ENCODE data around the gene B3GNT9. TPM values are rescaled to one million over a fixed set of nuclear protein-coding genes. Genes with fewer than 3 reads are reported as not detected.

The B3GNT9 gene
- total and polyA plus RNA-seq, 4 experiments from 2014 or later = 10.0 to 11.8 (median 10.2) TPM

DNA sequence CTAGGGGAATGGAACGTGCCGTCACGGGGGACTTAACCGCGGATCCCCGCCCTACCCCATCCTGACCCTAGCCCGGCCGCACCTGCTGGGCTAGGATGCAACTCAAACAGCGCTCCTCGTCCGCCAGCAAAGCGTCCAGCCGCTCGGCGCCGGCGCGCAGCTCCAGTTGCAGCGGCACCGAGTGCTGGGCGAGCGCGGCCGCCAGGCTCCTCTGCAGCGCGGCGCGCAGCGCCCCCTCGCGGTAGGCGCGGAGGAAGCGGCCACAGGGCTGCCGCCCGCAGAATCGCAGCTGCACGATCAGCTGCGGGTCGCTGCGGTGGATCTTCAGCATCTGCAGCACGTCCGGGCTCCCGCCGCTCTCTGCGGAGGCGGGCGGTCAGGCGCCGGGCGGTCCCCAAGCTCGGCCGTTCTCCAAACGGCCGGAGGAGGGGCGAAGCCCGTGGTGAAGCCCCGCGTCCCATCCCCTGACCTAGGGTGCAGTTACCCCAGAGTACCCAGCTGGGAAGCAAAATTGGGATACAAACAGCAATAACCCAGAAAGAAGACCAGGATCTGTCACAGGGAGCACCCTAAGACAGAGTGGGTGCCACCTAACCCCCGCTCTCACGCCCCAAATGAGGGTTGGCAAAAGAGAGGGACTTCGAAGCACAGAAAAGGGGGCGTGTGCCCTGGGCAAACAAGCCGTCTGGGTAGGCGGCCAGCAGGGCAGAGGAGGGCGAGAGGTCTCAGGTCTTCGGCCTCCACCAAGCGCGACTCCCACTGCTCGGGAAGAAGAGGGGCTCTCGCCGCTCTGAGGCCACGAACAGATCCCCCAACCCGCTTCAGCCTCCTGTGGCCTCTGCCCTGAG is 4.7 kb upstream of the B3GNT9 start:
- peak overlapping the region in 6 of 7 donors; percentile 69 to 100 (median 98) for H3K27ac Mint-ChIP-seq
- H3K27ac ChIP-seq (ENCODE audit: low read depth, low read length) = peak overlapping the region; percentile 97
- H3K9me3 Mint-ChIP-seq = no peaks in the 10 kb centered on the region
- H3K4me3 ChIP-seq (ENCODE audit: low read length in 2 of 2) = peak overlapping the region in 1 of 2 donors; percentile 40
- peaks cover 4 to 12% of the 10 kb centered on the region in 2 donors for H3K36me3 Mint-ChIP-seq
- H3K4me3 Mint-ChIP-seq = peak overlapping the region; percentile 61 to 96 (median 81)
- H3K4me1 ChIP-seq (ENCODE audit: insufficient read depth, low read length) = peaks cover 63% of the 10 kb centered on the region
- no peaks in the 10 kb centered on the region for H3K9me3 ChIP-seq (ENCODE audit: control insufficient read depth in 1 of 2, low read length in 2 of 2)
- no peaks in the 10 kb centered on the region for H3K36me3 ChIP-seq (ENCODE audit: insufficient read depth, low read length)
- ChIA-PET POLR2A (ENCODE audit: partially characterized antibody) (interaction anchor here (0.6 to 7.2 kb wide), 35 partner anchors 7 to 325 kb away, joined by 3 to 174 read pairs (median 4); partner anchors contain the start of genes ATP6V0D1, CBFB, CIAO2B and E2F4), CTCF (ENCODE audit: partially characterized antibody) (interaction anchor here (0.7 to 13.4 kb wide), 41 partner anchors 8 to 326 kb away, joined by 3 to 187 read pairs (median 4); partner anchors contain the start of genes ATP6V0D1, HSF4, MATCAP1 and PHAF1)
- H3K27me3 Mint-ChIP-seq = no peaks in the 10 kb centered on the region
- peak; percentile 67 to 83 (median 79) for DNase-seq
- no peaks in the 10 kb centered on the region for H3K27me3 ChIP-seq (ENCODE audit: insufficient read depth, low read length)
- intact Hi-C loops (cut with micrococcal nuclease) = loop anchor here (1.0 kb wide), 3 partner anchors 30 to 178 kb away; no protein-coding TSS in a partner anchor
- H3K4me1 Mint-ChIP-seq = peaks cover 47 to 83% (median 59%) of the 10 kb centered on the region in 4 donors

DNA sequence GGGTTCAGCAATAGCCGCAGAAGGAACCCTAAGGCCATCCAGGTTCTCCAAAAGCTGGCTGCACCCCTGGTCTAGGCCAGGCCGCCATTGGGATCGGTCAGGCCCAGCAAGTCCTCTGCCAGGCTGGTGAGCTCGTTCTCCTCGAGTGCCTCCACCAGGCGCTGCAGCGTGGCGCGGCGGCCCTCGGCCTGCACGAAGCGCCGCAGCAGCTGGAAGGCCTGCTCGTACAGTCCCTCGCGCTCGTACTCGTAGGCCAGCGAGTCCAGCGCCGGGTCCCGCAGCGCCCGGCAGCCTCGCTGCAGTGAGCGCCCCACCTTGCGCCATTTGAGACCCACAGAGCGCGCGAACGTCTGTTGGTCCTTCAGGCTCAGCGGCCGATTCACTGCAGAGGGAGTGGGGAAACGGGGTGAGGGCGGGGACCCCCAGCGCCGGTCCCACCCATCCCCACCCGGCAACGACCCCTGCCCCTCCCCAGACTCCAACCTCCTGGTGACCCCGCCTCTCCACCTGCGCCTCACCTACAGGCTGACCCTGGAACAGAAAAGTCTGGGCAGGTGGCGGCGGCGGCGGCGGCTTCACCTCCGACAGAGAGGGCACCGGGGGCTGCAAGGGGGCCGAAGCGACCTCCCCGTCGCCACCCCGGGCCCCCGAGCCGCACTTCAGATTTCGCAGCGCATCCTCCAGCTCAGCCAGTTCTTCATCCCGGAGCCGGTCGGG is 3.9 kb upstream of the B3GNT9 start:
- H3K27me3 ChIP-seq (ENCODE audit: insufficient read depth, low read length) = no peaks in the 10 kb centered on the region
- Mint-ChIP-seq H3K27me3 (no peaks in the 10 kb centered on the region), H3K36me3 (peaks cover 4 to 8% of the 10 kb centered on the region in 2 donors), H3K4me3 (peak overlapping the region; percentile 61 to 86 (median 78)), H3K4me1 (peaks cover 47 to 76% (median 57%) of the 10 kb centered on the region in 4 donors), H3K9me3 (no peaks in the 10 kb centered on the region), H3K27ac (peak overlapping the region in 3 of 7 donors; percentile 69 to 94 (median 90))
- no peak overlapping the region for H3K27ac ChIP-seq (ENCODE audit: low read depth, low read length)
- peaks cover 63% of the 10 kb centered on the region for H3K4me1 ChIP-seq (ENCODE audit: insufficient read depth, low read length)
- CTCF ChIA-PET (ENCODE audit: partially characterized antibody) = interaction anchor here (0.7 to 13.4 kb wide), 42 partner anchors 9 to 326 kb away, joined by 3 to 187 read pairs (median 4); partner anchors contain the start of genes ATP6V0D1, HSF4, MATCAP1 and PHAF1
- POLR2A ChIA-PET (ENCODE audit: partially characterized antibody) = interaction anchor here (0.7 to 7.2 kb wide), 35 partner anchors 8 to 326 kb away, joined by 3 to 174 read pairs (median 4); partner anchors contain the start of genes ATP6V0D1, CBFB, CIAO2B and E2F4
- intact Hi-C loops (cut with micrococcal nuclease) = loop anchor here (1.0 kb wide), 3 partner anchors 31 to 177 kb away; no protein-coding TSS in a partner anchor
- no peak for DNase-seq
- H3K4me3 ChIP-seq (ENCODE audit: low read length in 2 of 2) = peak overlapping the region in 1 of 2 donors; percentile 40
- H3K36me3 ChIP-seq (ENCODE audit: insufficient read depth, low read length) = no peaks in the 10 kb centered on the region
- H3K9me3 ChIP-seq (ENCODE audit: control insufficient read depth in 1 of 2, low read length in 2 of 2) = no peaks in the 10 kb centered on the region

DNA sequence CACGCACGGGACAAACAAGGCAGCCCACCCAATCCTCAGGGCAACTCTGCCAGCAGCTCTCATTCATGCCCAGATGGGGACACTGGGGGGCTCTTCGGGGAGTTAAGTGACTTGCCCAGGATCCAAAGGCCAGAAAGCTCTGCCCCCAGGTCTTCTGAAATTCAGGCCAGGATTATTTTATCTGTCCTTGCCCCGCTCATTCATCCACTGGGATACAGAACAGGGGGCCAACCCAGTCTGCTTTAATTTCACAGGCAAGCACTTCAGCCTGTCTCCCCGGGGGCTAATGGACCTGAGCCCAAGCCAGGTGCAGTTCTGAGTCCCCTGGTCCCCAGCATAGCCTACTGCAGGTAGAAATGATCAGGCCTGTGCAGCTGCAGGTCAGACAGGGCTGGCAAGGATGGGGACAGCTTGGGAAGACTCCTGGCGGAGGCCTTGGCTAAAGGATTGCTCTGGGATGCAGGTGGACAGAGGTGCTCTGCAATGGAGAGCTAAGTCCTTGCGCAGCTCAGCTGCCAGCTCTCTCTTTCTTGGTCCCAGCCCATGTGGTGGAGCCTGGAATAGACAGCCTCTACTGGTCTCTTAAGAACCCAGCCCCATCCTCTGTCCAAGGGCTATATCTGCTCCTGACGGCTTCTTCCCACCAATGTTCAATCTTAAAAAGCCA is 766 bp upstream of the B3GNT9 start:
- Mint-ChIP-seq H3K4me1 (peaks cover 28 to 60% (median 40%) of the 10 kb centered on the region in 4 donors), H3K27ac (peak overlapping the region; percentile 64 to 85 (median 81)), H3K4me3 (peak overlapping the region; percentile 78 to 86 (median 84)), H3K36me3 (peaks cover 10% of the 10 kb centered on the region in 2 donors), H3K9me3 (peaks cover 0 to 5% (median 0%) of the 10 kb centered on the region in 8 donors), H3K27me3 (no peaks in the 10 kb centered on the region)
- DNase-seq = no peak
- ChIA-PET CTCF (ENCODE audit: partially characterized antibody) (interaction anchor here (1.0 to 13.4 kb wide), 11 partner anchors 8 to 199 kb away, joined by 3 to 187 read pairs (median 4); partner anchors contain the start of genes EXOC3L1, FBXL8, HSF4 and PHAF1), POLR2A (ENCODE audit: partially characterized antibody) (interaction anchor here (0.8 to 7.2 kb wide), 19 partner anchors 10 to 175 kb away, joined by 3 to 174 read pairs (median 4); partner anchors contain the start of genes CBFB, FBXL8, HSF4 and NOL3)
- Histone ChIP-seq H3K4me3 (ENCODE audit: low read length in 2 of 2) (no peak overlapping the region), H3K9me3 (ENCODE audit: control insufficient read depth in 1 of 2, low read length in 2 of 2) (no peaks in the 10 kb centered on the region), H3K27me3 (ENCODE audit: insufficient read depth, low read length) (no peaks in the 10 kb centered on the region), H3K4me1 (ENCODE audit: insufficient read depth, low read length) (peaks cover 39% of the 10 kb centered on the region), H3K36me3 (ENCODE audit: insufficient read depth, low read length) (no peaks in the 10 kb centered on the region), H3K27ac (ENCODE audit: low read depth, low read length) (no peak overlapping the region)
- intact Hi-C loops (cut with micrococcal nuclease) = loop anchor here (2.0 kb wide), 1 partner anchor 43 kb away; the partner anchor contains the start of gene PHAF1

DNA sequence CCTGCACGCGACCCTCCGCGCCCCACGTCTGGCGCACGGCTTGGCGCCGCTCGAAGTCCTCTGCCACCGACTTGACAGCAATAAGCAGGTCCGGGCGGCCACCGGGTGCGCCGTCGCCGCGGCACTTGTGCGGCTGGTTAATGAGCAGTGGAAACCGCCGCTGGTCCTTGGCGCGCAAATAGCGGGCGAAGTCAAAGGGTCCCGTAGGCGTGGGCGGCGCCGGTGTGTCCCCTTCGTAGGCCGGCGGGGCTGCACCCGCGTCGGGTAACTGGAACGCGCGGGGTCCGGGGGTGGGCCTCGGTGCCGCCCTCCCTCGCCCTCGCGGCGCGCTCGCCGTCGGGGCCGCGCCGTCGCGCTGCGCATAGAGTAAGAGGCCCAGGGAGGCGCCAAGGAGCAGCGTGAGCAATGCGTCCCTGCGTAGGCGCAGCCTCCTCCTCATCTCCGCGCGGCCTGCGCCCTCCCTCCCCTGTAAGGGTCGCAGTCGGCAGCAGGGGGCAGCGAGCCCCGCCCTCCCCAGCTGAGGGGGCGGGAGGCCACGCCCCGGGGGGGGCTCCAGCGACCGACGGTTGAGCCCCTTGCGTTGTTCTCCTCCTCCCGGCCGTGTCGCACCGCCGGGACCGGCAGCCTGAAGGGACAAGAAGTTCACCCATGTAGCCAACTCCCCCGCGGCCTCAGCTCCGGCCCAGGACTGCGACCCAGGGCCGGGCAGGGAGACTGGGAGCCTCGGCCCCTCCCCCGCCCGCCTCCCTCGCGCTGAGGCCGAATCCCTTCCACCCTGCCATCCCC is 558 bp downstream of the B3GNT9 start:
- peaks cover 27% of the 10 kb centered on the region for H3K4me1 ChIP-seq (ENCODE audit: insufficient read depth, low read length)
- Mint-ChIP-seq H3K36me3 (peaks cover 11 to 17% of the 10 kb centered on the region in 2 donors), H3K4me1 (peaks cover 21 to 48% (median 29%) of the 10 kb centered on the region in 4 donors), H3K4me3 (peak overlapping the region in 7 of 8 donors; percentile 43 to 86 (median 83)), H3K27ac (peak overlapping the region in 1 of 7 donors; percentile 82), H3K9me3 (peaks cover 0 to 5% (median 0%) of the 10 kb centered on the region in 8 donors), H3K27me3 (no peaks in the 10 kb centered on the region)
- peak in 4 of 5 donors; percentile 49 to 54 (median 52) for DNase-seq
- peak overlapping the region; percentile 29 to 69 for H3K4me3 ChIP-seq (ENCODE audit: low read length in 2 of 2)
- no peaks in the 10 kb centered on the region for H3K9me3 ChIP-seq (ENCODE audit: control insufficient read depth in 1 of 2, low read length in 2 of 2)
- H3K27me3 ChIP-seq (ENCODE audit: insufficient read depth, low read length) = no peaks in the 10 kb centered on the region
- ChIA-PET CTCF (ENCODE audit: partially characterized antibody) (interaction anchor here (1.0 to 13.4 kb wide), 8 partner anchors 10 to 173 kb away, joined by 3 to 187 read pairs (median 6); partner anchors contain the start of genes FBXL8 and TRADD), POLR2A (ENCODE audit: partially characterized antibody) (interaction anchor here (0.7 to 7.2 kb wide), 17 partner anchors 13 to 174 kb away, joined by 3 to 174 read pairs (median 4); partner anchors contain the start of genes CBFB, FBXL8, HSF4 and NOL3)
- peak overlapping the region; percentile 52 for H3K27ac ChIP-seq (ENCODE audit: low read depth, low read length)
- intact Hi-C loops (cut with micrococcal nuclease) = loop anchor here (1.0 to 2.0 kb wide), 2 partner anchors 9 to 41 kb away; partner anchors contain the start of genes FBXL8, PHAF1 and TRADD
- H3K36me3 ChIP-seq (ENCODE audit: insufficient read depth, low read length) = peaks cover 4% of the 10 kb centered on the region

DNA sequence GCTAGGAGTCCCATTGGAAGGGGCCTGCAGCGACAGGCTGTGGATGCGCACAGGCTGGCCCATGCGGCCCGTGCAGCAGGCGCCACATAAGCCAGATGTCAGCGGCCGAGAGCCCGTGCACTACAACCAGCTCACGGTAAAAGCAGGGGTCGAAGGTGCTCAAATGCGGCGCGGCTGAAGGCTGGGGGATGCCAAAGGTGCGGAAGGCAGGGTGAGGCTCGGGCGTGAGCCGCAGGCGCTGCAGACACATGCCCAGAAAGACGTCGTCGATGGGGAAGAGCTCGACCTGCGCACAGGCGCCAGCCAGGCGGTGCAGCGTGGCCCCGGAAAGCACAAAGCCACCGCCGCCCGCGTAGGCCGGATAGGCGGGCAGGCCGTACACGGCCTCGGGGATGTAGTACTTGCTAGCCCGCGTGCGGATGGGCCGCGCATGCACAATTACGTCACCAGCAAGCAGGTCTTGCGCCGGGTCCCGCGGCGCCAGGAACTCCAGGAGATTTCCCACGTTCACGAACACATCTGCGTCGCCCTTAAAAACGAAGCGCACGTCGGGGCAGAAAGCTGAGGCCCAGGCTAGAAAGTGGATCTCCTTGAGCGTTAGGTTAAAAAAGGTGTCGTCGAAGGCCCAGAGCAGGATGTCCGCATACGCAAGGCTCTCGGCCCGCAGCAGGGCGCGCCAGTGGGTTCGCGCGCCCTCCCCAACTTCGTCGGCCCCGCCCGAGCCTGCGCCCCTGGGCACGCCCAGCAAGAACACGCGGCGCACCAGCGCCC is 1.3 kb downstream of the B3GNT9 start:
- ChIA-PET CTCF (ENCODE audit: partially characterized antibody) (interaction anchor here (0.9 to 13.4 kb wide), 3 partner anchors 36 to 134 kb away, joined by 3 to 187 read pairs (median 5); partner anchors contain the start of gene TMEM208), POLR2A (ENCODE audit: partially characterized antibody) (interaction anchor here (1.1 to 7.2 kb wide), 6 partner anchors 8 to 132 kb away, joined by 3 to 174 read pairs (median 6); partner anchors contain the start of genes CBFB, FBXL8, HSF4 and NOL3)
- Mint-ChIP-seq H3K36me3 (peaks cover 16 to 25% of the 10 kb centered on the region in 2 donors), H3K27me3 (no peaks in the 10 kb centered on the region), H3K4me3 (peak overlapping the region in 7 of 8 donors; percentile 15 to 63 (median 51)), H3K27ac (peak overlapping the region in 2 of 7 donors; percentile 43 to 54), H3K4me1 (peaks cover 20 to 45% (median 29%) of the 10 kb centered on the region in 4 donors), H3K9me3 (peaks cover 0 to 5% (median 0%) of the 10 kb centered on the region in 8 donors)
- Histone ChIP-seq H3K36me3 (ENCODE audit: insufficient read depth, low read length) (peaks cover 7% of the 10 kb centered on the region), H3K4me1 (ENCODE audit: insufficient read depth, low read length) (peaks cover 24% of the 10 kb centered on the region), H3K4me3 (ENCODE audit: low read length in 2 of 2) (no peak overlapping the region), H3K9me3 (ENCODE audit: control insufficient read depth in 1 of 2, low read length in 2 of 2) (no peaks in the 10 kb centered on the region), H3K27me3 (ENCODE audit: insufficient read depth, low read length) (no peaks in the 10 kb centered on the region), H3K27ac (ENCODE audit: low read depth, low read length) (no peak overlapping the region)
- DNase-seq = peak in 1 of 5 donors; percentile 35
- intact Hi-C loops (cut with micrococcal nuclease) = loop anchor here (1.0 to 2.0 kb wide), 2 partner anchors 10 to 41 kb away; partner anchors contain the start of genes FBXL8, PHAF1 and TRADD

Data from CD4-positive, alpha-beta memory T cell (primary cell).